ENCODE data around the gene AMOTL1.

GRCh38 chr11:94835594-94835927, 67.4 kb downstream of the AMOTL1 start:
- TF ChIP-seq CTCF (IDR thresholded peaks at IDR 0.05) (no peak), POLR2A (IDR thresholded peaks at IDR 0.05) (no peak)

All from right lobe of liver (tissue), 4 donors.